GM21825 (cell line): Measurements from ENCODE around the gene TMUB2.
A peak's percentile ranks its signal among the peaks of the same experiment; 100 is the strongest.
"Not testable (repeated sequence)": the region's sequence is repeated elsewhere in the genome, so short reads cannot be mapped to it uniquely, and the experiment has no call there.

Experiments used
- ATAC-seq: cut with Tn5 transposase; IDR thresholded peaks from one replicate; pipeline ENCODE4 v1.9.1; 2021; ENCODE audit warnings: mild to moderate bottlenecking, moderate library complexity; ENCODE audit not compliant: unreplicated experiment

TMUB2 gene

GRCh38 chr17:44218344-44219107 is 31.8 kb downstream of the TMUB2 start:
- ATAC-seq = peak; percentile 32

- ATAC-seq = peak; percentile 36
These were observed 32.4 kb downstream of the TMUB2 start for GRCh38 chr17:44219108-44219615.

GRCh38 chr17:44219616-44220212 is 32.9 kb downstream of the TMUB2 start, which contains the start of gene UBTF:
Gene UBTF (minus strand): TSS chr17:44219675. CDS start chr17:44218229, 1,446 bp downstream.
- peak; percentile 6 for ATAC-seq

GRCh38 chr17:44220213-44221083 is 33.7 kb downstream of the TMUB2 start:
- no peak for ATAC-seq

GRCh38 chr17:44221084-44221861 is 34.5 kb downstream of the TMUB2 start:
- ATAC-seq = no peak

GRCh38 chr17:44221862-44222111 is 35.0 kb downstream of the TMUB2 start:
- no peak for ATAC-seq

GRCh38 chr17:44222112-44222869 is 35.5 kb downstream of the TMUB2 start:
- no peak for ATAC-seq

GRCh38 chr17:44223541-44224071 is 36.8 kb downstream of the TMUB2 start:
- no peak for ATAC-seq

GRCh38 chr17:44229090-44229489 is 42.3 kb downstream of the TMUB2 start:
- ATAC-seq = no peak

GRCh38 chr17:44230140-44230539 is 43.4 kb downstream of the TMUB2 start:
- ATAC-seq = no peak

GRCh38 chr17:44232061-44232460 is 45.3 kb downstream of the TMUB2 start:
- no peak for ATAC-seq

- no peak for ATAC-seq
These were observed 46.8 kb downstream of the TMUB2 start for GRCh38 chr17:44233582-44233981.

- no peak for ATAC-seq
These were observed 48.8 kb downstream of the TMUB2 start for GRCh38 chr17:44235583-44235936.

GRCh38 chr17:44236444-44236991 is 49.7 kb downstream of the TMUB2 start:
- ATAC-seq = no peak

GRCh38 chr17:44237886-44238285 is 51.1 kb downstream of the TMUB2 start:
- ATAC-seq = not testable (repeated sequence)

- no peak for ATAC-seq
These were observed 54.4 kb downstream of the TMUB2 start for GRCh38 chr17:44241106-44241624.
